Type B pancreatic cell (in vitro differentiated cells): Measurements from ENCODE around the gene CASK. TPM values are rescaled to one million over a fixed set of nuclear protein-coding genes. Genes with fewer than 3 reads are reported as not detected.
"Not testable (repeated sequence)": the region's sequence is repeated elsewhere in the genome, so short reads cannot be mapped to it uniquely, and the experiment has no call there.

Experiments used
- DNase-seq: peaks from one replicate; pipeline ENCODE4 v3.0.0; 2021; ENCODE audit warnings: mixed read lengths; ENCODE audit not compliant: unreplicated experiment; ENCODE audit errors: extremely low spot score
- H3K27ac Mint-ChIP-seq: 2 replicates; pipeline ENCODE4 v1.8.0; 2021; ENCODE audit warnings: mild to moderate bottlenecking, mixed read lengths
- H3K27me3 Mint-ChIP-seq: 2 replicates; pipeline ENCODE4 v1.8.0; 2021; ENCODE audit warnings: mixed read lengths
- H3K36me3 Mint-ChIP-seq: 2 replicates; pipeline ENCODE4 v1.8.0; 2021; ENCODE audit warnings: mixed read lengths
- H3K4me1 Mint-ChIP-seq: one replicate; pipeline ENCODE4 v1.8.0; 2021; ENCODE audit warnings: mixed read lengths; ENCODE audit not compliant: unreplicated experiment
- H3K4me3 Mint-ChIP-seq: 2 replicates; pipeline ENCODE4 v1.8.0; 2021; ENCODE audit warnings: mild to moderate bottlenecking, mixed read lengths
- H3K9me3 Mint-ChIP-seq: 2 replicates; pipeline ENCODE4 v1.8.0; 2021; ENCODE audit warnings: mixed read lengths
- CTCF ChIP-seq: fragments of 200-600 bp; sonication (generic); conservative IDR thresholded peaks from 2 replicates; pipeline ENCODE4 v1.5.0; 2021; ENCODE audit warnings: antibody characterized with exemption, mild to moderate bottlenecking
- total RNA-seq: library from RNA; stranded (reverse); gene quantifications from 2 replicates; pipeline ENCODE4 v1.2.1, GENCODE V29; 2021; ENCODE audit warnings: low replicate concordance

Gene CASK
- total RNA-seq, 1 donor from 2014 or later: 93.8 TPM

GRCh38 chrX:41722214-41722613 lies 201.1 kb downstream of the CASK start:
- Mint-ChIP-seq H3K4me3 (no peak overlapping the region), H3K9me3 (peaks cover 6% of the 10 kb centered on the region), H3K27me3 (no peaks in the 10 kb centered on the region), H3K27ac (no peak overlapping the region), H3K4me1 (peaks cover 5% of the 10 kb centered on the region), H3K36me3 (peaks cover 11% of the 10 kb centered on the region)
- DNase-seq: no peak
- TF ChIP-seq CTCF: no peak

GRCh38 chrX:41721590-41721989 lies 201.8 kb downstream of the CASK start:
- Mint-ChIP-seq H3K36me3 (peaks cover 16% of the 10 kb centered on the region), H3K9me3 (peaks cover 9% of the 10 kb centered on the region), H3K4me3 (no peak overlapping the region), H3K27ac (no peak overlapping the region), H3K4me1 (peaks cover 5% of the 10 kb centered on the region), H3K27me3 (no peaks in the 10 kb centered on the region)
- TF ChIP-seq CTCF: no peak
- DNase-seq: no peak

- Mint-ChIP-seq H3K36me3 (peaks cover 16% of the 10 kb centered on the region), H3K27me3 (no peaks in the 10 kb centered on the region), H3K9me3 (peaks cover 9% of the 10 kb centered on the region), H3K27ac (no peak overlapping the region), H3K4me3 (no peak overlapping the region), H3K4me1 (peaks cover 5% of the 10 kb centered on the region)
- no peak for DNase-seq
- TF ChIP-seq CTCF: no peak
These were observed 203.1 kb downstream of the CASK start for GRCh38 chrX:41720125-41720779.

GRCh38 chrX:41719610-41720009 lies 203.7 kb downstream of the CASK start:
- not testable (repeated sequence) for H3K9me3 Mint-ChIP-seq, H3K4me1 Mint-ChIP-seq, H3K4me3 Mint-ChIP-seq, H3K27ac Mint-ChIP-seq, H3K27me3 Mint-ChIP-seq, DNase-seq
- H3K36me3 Mint-ChIP-seq: peaks cover 16% of the 10 kb centered on the region

- no peak for TF ChIP-seq CTCF
- DNase-seq: no peak
- Mint-ChIP-seq H3K4me1 (peaks cover 5% of the 10 kb centered on the region), H3K36me3 (peaks cover 16% of the 10 kb centered on the region), H3K27me3 (no peaks in the 10 kb centered on the region), H3K27ac (peak overlapping the region; percentile 69), H3K4me3 (peak overlapping the region; percentile 14), H3K9me3 (peaks cover 9% of the 10 kb centered on the region)
These were observed 204.7 kb downstream of the CASK start for GRCh38 chrX:41718481-41719235.

GRCh38 chrX:41716767-41717473 lies 206.4 kb downstream of the CASK start:
- Mint-ChIP-seq H3K36me3 (peaks cover 15% of the 10 kb centered on the region), H3K4me1 (peaks cover 5% of the 10 kb centered on the region), H3K27ac (no peak overlapping the region), H3K4me3 (no peak overlapping the region), H3K9me3 (peaks cover 9% of the 10 kb centered on the region), H3K27me3 (no peaks in the 10 kb centered on the region)
- no peak for DNase-seq
- no peak for TF ChIP-seq CTCF
